HG03064 (cell line): ENCODE data around the gene TNP2.

Experiments
- ATAC-seq: cut with Tn5 transposase; IDR thresholded peaks from one replicate; pipeline ENCODE4 v1.9.1; 2021; ENCODE audit warnings: low read depth; ENCODE audit not compliant: unreplicated experiment

Gene TNP2

GRCh38 chr16:11258553-11259492 lies 10.3 kb downstream of the TNP2 start:
- no peak for ATAC-seq

GRCh38 chr16:11257131-11257938 lies 11.8 kb downstream of the TNP2 start:
- no peak for ATAC-seq

- ATAC-seq: no peak
Observed at GRCh38 chr16:11256661-11257130, 12.4 kb downstream of the TNP2 start.

- peak; percentile 44 for ATAC-seq
Observed at GRCh38 chr16:11255737-11256660, 13.1 kb downstream of the TNP2 start, which contains the start of gene SOCS1. Gene SOCS1 (minus strand): TSS chr16:11256204. CDS start chr16:11255478, 726 bp downstream.

GRCh38 chr16:11254913-11255736 lies 14.0 kb downstream of the TNP2 start:
- ATAC-seq: peak; percentile 0

GRCh38 chr16:11253995-11254912 lies 14.9 kb downstream of the TNP2 start:
- ATAC-seq: no peak

GRCh38 chr16:11253009-11253994 lies 15.8 kb downstream of the TNP2 start:
- no peak for ATAC-seq

- no peak for ATAC-seq
Observed at GRCh38 chr16:11252482-11252931, 16.6 kb downstream of the TNP2 start.

GRCh38 chr16:11251525-11252481 lies 17.3 kb downstream of the TNP2 start:
- no peak for ATAC-seq

GRCh38 chr16:11250786-11251524 lies 18.2 kb downstream of the TNP2 start:
- no peak for ATAC-seq

- ATAC-seq: no peak
Observed at GRCh38 chr16:11250091-11250785, 18.9 kb downstream of the TNP2 start.

GRCh38 chr16:11249233-11250061 lies 19.7 kb downstream of the TNP2 start:
- ATAC-seq: no peak

GRCh38 chr16:11248133-11248532 lies 21.0 kb downstream of the TNP2 start:
- no peak for ATAC-seq

- no peak for ATAC-seq
Observed at GRCh38 chr16:11245988-11246387, 23.1 kb downstream of the TNP2 start.
